ENCODE measurements around the gene MAD1L1.

The MAD1L1 gene

GRCh38 chr7:2014391-2015241 is 218.1 kb downstream of the MAD1L1 start:
- no peak for ATAC-seq

GRCh38 chr7:2013381-2014311 is 219.1 kb downstream of the MAD1L1 start:
- ATAC-seq: no peak
- no peak for TF ChIP-seq GLIS3 (CRISPR knock-in tag; IDR thresholded peaks at IDR 0.05)
- no peak for TF ChIP-seq TSHZ2 (CRISPR knock-in tag; IDR thresholded peaks at IDR 0.05)
- no peak for TF ChIP-seq TOX (CRISPR knock-in tag; IDR thresholded peaks at IDR 0.05; ENCODE audit: borderline replicate concordance)
- TF ChIP-seq ZFP30 (CRISPR knock-in tag; IDR thresholded peaks at IDR 0.05): no peak

More at GRCh38 chr7:2014391-2015241, 218.1 kb downstream of the MAD1L1 start:
- TF ChIP-seq GLIS3 (CRISPR knock-in tag; IDR thresholded peaks at IDR 0.05): no peak
- no peak for TF ChIP-seq TCF4 (CRISPR knock-in tag; IDR thresholded peaks at IDR 0.05; ENCODE audit: borderline replicate concordance)
- no peak for TF ChIP-seq TSHZ2 (CRISPR knock-in tag; IDR thresholded peaks at IDR 0.05)
- no peak for TF ChIP-seq ZFP30 (CRISPR knock-in tag; IDR thresholded peaks at IDR 0.05)
- no peak for TF ChIP-seq PATZ1 (CRISPR knock-in tag; IDR thresholded peaks at IDR 0.05; ENCODE audit: borderline replicate concordance)
- TF ChIP-seq SNAI2 (CRISPR knock-in tag; IDR thresholded peaks at IDR 0.05): no peak
- TF ChIP-seq POU6F1 (CRISPR knock-in tag; IDR thresholded peaks at IDR 0.05; ENCODE audit: borderline replicate concordance, low read depth): no peak

- peak; percentile 71 for ATAC-seq
- TF ChIP-seq OSR1 (CRISPR knock-in tag; IDR thresholded peaks at IDR 0.05) (no peak), TSHZ2 (CRISPR knock-in tag; IDR thresholded peaks at IDR 0.05) (no peak), PATZ1 (CRISPR knock-in tag; IDR thresholded peaks at IDR 0.05; ENCODE audit: borderline replicate concordance) (no peak), ZNF70 (CRISPR knock-in tag; IDR thresholded peaks at IDR 0.05) (peak; percentile 29; the same call in 1 of the 2 replicates)
Observed at GRCh38 chr7:2012981-2013380, 219.8 kb downstream of the MAD1L1 start.

Measured in SK-N-SH treated with all-trans-retinoic acid at 6 μM for 48 hours (cell line).